ENCODE data around the gene PROCR.

- TF ChIP-seq EZH2phosphoT487 (IDR thresholded peaks at IDR 0.05; ENCODE audit: borderline replicate concordance) (no peak), CTCF (IDR thresholded peaks at IDR 0.05 in 2 of 3, conservative IDR thresholded peaks at IDR 0.05 in 1 of 3; ENCODE audit: borderline replicate concordance in 1 of 3, insufficient read depth in 1 of 3, low read depth in 2 of 3, low read length in 2 of 3) (no peak)
Measured at GRCh38 chr20:35166242-35166830, 5.5 kb upstream of the PROCR start.
